HG02763 (cell line): ENCODE measurements around the gene MRPL54.
A peak's percentile ranks its signal among the peaks of the same experiment; 100 is the strongest.
"Not testable (repeated sequence)": the region's sequence is repeated elsewhere in the genome, so short reads cannot be mapped to it uniquely, and the experiment has no call there.

ENCODE experiments used
- ATAC-seq: cut with Tn5 transposase; IDR thresholded peaks from one replicate; pipeline ENCODE4 v1.9.1; 2021; ENCODE audit warnings: mild to moderate bottlenecking, moderate library complexity; ENCODE audit not compliant: unreplicated experiment

The MRPL54 gene

DNA sequence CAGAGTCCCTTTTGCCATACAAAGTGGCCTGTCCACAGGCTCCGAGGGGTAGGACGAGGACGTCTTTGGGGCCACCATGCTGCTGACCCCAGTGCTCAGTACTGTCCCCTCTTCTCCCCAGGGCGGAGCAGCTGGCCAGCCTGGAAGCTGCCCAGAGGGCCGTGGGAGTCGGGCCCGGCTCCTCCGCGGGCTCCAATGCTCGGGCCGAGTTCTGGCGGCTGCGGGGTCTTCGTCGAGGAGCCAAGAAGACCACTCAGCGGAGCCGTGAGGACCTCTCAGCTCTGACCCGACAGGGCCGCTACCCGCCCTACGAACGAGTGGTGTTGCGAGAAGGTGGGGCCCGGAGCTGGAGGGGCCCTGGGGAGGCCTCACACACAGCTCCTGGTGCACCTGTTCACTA lies 22.1 kb upstream of the MRPL54 start:
- ATAC-seq: no peak

DNA sequence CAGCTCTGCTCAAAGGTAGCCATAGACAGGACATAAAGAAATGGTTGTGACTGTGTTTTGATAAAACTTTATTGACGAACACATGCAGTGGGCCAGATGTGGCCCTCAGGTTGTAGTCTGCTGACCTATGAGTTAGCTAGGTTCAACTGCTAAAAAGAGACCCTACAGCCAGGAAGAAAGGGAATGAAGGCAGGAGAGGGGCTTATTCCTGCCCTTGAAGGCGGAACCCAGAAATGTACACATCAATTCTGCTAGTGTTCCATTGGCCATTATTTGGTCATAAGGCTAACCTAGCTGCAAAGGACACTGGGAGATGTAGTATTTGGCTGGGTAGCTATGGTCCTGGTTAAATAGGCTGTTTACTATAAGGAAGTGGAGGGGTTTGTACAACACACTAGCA lies 19.0 kb upstream of the MRPL54 start:
- no peak for ATAC-seq

DNA sequence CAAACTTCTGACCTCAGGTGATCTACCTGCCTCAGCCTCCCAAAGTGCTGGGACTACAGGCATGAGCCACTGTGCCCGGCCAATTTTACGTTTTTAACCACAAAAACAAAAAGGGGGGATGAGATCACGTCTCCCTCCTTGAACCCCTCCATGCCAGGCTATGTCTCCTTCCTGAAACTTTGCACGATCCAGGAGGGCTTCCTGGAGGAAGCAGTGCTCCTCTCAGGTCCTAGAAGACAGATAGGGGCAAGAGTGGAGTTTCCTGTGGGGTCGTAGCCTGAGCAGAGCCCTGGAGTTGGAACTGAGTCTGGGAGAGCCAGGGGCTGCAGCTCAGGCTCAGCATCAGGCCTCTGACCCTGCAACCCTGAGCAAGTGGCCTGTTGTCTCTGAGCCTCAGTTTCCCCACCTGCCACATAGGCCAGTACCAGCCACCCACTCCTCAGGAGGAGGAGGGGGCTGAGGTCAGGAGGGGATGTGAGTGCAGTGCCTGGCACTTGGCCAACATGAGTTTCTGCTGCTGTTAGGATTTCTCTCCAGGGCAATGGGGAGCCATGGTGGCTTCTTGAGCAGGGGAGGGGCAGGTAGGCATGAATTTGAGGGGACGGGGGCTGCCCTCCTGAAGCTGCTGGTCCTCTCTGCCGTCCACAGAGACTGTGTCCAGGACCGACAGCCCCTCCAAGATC lies 17.0 kb upstream of the MRPL54 start:
- ATAC-seq: no peak

DNA sequence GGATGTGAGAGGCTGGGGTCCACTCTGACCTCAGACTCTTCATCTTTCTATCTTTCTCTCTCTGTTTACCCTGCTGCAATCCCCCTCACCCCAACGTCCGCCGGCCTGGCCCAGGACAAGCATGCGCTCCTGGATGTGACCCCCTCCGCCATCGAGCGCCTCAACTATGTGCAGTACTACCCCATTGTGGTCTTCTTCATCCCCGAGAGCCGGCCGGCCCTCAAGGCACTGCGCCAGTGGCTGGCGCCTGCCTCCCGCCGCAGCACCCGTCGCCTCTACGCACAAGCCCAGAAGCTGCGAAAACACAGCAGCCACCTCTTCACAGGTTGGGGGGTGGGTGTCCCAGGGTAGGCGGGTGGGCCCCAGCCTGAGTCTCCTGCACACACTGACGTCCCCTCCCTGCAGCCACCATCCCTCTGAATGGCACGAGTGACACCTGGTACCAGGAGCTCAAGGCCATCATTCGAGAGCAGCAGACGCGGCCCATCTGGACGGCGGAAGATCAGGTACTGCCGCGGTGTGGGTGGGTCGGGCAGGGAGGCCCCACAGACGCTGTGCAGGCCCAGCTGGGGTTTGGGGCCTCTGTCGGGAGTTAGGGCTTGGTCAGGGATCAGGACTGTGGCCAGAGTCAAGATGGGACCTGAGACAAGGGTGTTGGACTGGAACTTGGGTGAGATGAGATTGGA lies 16.0 kb upstream of the MRPL54 start:
- ATAC-seq: no peak

DNA sequence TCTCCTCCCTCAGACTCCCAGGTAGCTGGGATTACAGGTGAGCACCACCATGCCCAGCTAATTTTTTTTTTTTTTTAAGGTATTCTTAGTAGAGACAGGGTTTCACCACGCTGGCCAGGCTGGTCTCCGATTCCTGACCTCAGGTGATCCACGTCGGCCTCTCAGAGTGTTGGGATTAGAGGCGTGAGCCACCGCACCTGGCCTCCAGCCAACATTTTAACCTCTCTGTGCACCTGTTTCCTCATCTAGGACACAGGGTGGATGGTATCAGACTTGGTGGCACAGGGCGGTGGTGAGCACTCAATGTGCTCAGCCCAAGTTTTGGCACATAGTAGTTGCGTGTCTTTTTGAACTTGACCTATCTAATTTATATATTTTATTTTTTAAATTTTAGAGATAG lies 13.5 kb upstream of the MRPL54 start:
- no peak for ATAC-seq

DNA sequence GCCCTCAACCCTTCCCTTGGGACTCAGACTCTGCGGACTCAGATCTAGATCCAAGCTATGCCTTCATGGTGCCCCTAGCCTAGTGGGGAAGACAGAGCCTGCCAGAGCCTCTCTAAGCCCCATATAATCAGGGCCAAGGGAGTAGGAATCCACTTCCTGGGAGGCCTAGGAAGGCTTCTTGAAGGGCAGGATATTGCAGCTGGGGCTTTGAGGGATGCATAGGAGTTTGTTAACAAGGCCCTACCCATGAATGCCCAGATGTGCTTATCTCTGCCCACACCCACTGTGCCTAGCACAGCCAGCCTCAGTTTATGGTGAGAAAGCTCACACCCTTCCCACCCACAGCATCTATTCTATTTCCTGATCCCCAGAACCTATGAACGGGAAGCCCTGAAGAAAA lies 12.3 kb upstream of the MRPL54 start:
- ATAC-seq: no peak

DNA sequence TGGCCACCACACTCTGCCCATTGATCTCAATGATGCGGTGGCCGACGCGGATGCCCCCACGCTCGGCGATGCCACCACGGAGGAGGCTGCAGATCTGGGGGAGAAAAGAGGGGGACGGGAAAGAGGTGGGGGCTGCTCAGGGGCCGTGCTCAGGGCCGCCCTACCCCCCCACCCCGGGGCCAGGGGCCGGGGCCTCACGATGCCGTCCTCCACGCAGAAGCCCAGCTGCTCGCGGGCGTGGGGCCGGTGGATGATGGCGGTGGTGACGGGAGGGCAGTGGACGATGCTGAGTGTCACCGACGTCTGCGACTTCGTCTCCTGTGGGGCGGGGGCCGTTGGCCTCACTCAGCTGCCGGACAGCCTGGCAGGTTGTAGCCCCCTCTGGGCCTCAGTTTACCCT lies 11.2 kb upstream of the MRPL54 start:
- ATAC-seq: no peak

DNA sequence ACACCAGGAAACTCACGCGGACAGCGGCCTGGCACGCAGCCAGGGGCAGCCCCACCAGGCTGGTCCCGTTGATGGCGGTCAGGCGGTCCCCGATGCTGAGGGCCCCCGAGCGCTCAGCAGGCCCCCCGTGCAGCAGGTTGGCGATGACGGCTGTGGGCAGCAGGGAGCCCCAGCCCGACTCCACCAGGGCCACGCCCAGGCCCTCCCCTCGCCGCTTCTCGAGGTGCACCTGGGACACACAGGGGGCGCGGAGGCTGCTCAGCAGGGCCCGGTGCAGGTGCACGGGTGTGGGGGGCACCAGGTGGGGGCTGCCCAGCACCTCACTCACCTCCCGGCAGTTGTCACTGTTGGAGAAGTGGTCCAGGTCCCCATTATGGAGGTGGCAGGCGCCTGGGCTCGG lies 10.0 kb upstream of the MRPL54 start:
- no peak for ATAC-seq

DNA sequence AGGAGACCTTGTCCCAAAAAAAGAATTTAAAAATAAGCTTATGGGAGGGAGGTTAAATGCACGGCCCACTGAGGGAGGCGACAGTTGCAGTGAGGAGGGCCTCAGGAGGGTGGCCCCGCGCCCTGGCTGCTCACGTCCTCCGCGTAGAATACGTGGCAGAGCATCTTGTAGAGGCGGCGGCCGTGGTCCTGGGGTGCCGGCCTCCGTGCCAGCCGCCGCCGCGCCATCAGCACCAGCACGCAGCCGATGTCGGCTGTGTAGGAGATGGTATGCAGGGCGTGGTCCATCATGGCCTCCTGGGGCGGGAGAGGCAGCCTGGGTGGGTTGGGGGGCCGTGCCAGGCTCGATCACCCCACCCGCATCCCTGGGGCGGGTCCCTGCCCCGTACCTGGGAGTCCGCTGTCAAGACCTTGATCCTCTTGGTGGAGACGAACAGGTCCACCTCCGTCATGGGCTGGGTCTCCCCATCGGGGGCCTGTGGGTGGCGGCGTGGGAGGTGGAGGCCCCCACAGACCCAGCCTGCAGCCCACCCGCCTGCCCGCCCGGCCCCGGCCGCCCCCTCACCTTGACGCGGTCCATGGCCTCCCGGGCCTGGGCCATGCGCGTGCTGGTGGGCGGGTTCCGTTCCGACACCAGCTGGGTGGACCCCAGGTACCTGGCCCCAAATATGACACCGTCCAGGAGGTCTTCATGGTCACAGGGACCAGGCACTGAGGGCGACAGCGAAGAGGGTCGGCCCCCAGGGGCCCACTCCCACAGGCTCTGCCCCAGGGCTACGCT lies 8.7 kb upstream of the MRPL54 start:
- ATAC-seq: no peak

DNA sequence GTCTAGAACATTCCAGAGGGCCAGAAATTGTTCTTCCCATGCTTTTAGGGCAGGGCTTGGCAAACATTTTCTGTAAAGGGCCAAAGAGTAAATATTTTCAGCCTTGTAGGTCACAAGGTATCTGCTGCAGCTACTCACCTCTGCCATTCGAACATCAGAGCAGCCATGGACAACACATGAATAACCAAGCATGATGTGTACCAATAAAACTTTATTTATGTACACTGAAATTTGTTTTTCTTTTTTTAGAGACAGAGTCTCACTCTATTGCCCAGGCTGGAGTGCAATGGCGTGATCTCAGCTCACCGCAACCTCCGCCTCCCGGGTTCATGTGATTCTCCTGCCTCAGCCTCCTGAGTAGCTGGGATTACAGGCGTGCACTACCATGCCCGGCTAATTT lies 4.8 kb upstream of the MRPL54 start:
- ATAC-seq: not testable (repeated sequence)

DNA sequence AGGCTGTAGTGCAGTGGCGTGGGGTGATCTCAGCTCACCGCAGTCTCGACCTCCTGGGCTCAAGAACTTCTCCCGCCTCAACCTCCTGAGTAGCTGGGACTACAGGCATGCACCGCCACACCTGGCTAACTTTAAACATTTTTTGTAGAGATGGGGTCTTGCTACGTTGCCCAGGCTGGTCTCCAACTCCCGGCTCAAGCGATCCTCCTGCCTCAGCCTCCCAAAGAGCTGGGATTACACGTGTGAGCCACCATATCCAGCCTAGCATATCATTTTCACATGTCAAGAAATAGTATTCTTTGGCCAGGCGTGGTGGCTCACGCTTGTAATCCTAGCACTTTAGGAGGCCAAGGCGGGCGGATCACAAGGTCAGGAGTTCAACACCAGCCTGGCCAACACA lies 4.2 kb upstream of the MRPL54 start:
- ATAC-seq: not testable (repeated sequence)

DNA sequence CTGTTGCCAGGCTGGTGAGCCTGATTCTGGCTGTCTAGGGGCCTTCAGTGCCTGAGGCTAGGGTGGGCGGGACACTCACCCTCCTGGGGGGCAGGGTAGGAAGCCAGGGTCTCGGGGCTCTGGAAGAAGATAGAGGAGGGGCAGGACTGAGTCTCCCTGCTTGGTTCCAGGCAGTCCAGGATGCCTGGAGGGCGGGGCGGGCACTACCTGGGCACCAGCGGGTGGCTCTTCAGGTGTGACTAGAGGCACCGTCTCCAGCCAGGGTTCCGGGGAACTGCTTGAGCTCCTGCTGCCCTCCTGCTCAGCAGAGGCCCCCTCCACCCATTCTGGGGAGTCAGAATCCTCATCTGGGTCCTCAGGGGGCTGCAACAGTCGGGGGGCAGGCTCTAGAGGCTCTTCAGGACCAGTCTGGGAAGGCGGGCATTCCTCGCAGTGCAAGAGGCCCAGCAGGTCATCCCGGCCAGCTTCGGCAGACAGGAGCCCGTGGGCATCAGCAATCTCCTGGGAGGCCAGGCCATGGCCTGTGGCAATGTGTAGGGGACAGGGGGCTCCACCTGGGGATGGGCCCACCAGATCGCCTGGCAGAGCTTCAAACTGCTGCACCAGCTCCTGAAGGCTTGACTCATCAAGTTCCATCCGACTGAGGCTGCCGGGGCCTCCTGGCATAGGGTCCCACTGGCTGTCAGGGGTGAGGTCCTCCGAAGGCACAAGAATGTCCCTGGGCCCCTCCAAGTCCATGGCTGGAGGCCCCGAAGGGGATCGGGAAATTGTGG lies 2.8 kb upstream of the MRPL54 start:
- no peak for ATAC-seq

DNA sequence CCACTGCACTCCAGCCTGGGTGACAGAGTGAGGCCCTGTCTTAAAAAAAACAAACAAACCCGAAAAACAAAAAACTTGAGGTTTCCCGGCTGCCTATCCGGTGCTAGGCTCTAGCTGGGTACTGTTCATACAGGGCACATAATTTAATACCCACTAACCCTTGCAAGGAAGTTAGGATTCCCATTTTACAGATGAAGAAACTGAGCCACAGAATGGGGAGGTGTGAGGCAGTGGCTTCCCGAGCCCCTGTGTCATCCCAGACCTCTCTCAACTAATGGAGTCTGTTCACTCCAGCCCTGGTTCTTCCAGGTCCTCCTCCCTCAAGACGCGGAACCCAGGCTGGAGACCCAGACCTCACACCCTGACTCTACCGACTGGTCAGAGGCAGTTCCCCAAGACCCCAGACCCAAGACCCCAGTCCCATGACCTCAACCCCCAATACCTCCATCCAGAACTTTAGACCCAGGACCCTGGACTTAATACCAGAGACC lies 1.6 kb upstream of the MRPL54 start:
- no peak for ATAC-seq

DNA sequence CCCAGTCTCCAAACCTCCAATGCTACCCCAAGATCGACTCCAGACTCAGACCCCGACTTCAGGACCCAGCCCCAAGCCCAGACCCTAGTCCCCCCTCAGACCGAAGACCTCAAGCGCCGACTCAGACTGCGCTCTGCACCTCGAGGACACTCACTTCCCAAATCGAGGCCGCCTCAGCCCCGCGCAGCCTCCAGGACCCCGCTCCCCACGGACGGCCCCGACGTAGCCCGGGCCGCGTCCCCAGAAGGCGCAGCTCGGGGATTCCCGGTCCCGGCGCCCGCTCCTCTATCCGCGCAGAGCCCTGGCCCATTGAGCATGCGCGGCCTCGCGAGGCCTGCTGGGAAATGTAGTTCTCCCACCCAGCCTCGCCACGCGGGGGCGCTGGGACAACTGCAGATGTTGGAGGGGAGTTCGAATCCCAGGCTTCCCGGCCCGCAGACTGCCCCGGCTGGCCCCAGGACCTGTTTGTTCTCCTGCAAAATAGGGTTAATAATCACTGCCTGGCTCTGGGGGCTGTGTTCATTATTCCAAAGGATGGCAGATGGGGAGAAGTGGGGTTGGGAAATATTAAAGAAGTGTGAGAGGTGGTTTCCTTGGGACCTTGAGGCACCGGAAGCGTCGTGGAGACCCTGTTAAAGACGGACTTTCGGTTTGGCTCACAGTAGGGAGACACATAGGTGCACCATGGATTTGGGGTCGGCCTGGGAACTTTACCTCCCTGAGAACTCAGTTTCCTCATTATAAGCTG lies 926 bp upstream of the MRPL54 start, which contains the start of gene APBA3:
APBA3 (minus strand) TSS at position 311 of the 748 bp plus-strand sequence. CDS start 1,428 bp downstream, outside the sequence.
- ATAC-seq: peak; percentile 52

DNA sequence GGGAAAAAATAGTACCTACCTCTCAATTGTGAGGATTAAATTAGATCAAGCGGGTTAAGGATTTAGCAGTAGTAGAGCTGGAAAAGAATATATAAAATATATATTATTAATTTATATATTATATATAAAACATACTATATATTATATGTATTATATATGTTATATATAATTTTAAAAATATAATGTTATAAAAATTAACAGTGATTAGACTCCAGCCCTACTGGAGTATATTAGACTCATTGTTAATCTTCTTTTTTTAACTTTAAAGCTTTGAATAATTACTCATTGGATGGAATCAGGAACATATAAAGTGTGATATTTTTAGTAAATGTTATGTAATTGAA lies 380 bp upstream of the MRPL54 start:
- no peak for ATAC-seq

DNA sequence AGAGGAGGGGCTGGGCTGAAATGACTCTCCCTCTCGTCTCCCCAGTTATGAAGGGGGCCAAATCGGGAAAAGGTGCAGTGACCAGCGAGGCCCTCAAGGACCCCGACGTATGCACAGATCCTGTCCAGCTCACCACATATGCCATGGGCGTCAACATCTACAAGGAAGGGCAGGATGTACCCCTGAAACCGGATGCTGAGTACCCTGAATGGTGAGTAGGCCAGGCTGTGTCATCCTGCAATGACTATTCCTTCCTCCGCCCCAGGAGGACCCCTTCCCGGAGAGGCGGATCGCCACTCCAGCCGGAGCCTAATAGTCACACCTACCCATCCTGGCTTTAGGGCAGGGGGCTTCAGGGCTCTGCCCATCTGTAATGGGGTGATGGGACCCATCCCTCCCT lies 2.6 kb downstream of the MRPL54 start:
- no peak for ATAC-seq

DNA sequence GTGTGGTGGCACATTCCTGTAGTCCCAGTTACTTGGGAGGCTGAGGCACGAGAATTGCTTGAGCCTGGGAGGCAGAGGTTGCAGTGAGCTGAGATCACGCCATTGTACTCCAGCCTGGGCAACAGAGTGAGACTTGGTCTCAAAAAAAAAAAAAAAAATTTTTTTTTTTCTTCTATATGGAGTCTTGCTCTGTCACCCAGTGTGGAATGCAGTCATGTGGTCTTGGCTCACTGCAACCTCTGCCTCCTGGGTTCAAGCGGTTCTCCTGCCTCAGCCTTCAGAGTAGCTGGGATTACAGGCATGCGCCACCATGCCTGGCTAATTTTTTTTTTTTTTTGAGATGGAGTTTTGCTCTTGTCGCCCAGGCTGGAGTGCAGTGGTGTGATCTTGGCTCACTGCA lies 3.3 kb downstream of the MRPL54 start:
- ATAC-seq: not testable (repeated sequence)

DNA sequence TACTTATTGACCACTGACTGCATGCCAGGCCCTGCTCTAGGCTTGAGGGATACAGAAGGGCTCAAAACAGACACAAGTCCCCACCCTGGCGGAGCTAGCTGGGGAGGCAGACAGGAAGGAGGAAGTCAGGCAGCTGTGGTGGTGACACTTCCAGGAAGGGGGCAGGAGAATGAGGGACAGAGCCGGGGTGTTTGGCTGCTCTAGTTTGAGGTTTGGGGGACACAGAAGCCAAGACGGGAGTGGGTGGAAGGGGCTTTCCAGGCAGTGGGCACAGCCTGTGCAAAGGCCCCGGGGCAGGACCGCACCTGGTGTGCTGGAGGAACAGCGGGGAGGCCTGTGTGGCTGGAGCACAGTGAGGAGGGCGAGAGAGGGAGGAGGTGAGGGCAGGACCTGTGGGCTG lies 4.0 kb downstream of the MRPL54 start:
- ATAC-seq: no peak

DNA sequence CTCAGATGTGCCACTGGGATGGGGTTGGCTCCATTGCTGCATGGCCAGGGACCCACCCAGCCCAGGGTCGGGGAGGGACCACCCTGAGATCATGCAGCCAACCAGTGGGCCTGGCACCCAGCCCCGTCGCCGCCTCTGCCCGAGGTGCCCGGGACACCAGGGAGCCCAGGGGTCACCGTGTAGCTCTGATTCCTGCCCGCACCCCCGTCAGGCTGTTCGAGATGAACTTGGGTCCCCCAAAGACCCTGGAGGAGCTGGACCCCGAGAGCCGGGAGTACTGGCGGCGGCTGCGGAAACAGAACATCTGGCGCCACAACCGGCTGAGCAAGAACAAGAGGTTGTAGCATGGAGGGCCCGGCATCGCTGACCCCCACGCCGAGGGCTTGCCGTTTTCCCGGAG lies 4.6 kb downstream of the MRPL54 start:
- no peak for ATAC-seq

DNA sequence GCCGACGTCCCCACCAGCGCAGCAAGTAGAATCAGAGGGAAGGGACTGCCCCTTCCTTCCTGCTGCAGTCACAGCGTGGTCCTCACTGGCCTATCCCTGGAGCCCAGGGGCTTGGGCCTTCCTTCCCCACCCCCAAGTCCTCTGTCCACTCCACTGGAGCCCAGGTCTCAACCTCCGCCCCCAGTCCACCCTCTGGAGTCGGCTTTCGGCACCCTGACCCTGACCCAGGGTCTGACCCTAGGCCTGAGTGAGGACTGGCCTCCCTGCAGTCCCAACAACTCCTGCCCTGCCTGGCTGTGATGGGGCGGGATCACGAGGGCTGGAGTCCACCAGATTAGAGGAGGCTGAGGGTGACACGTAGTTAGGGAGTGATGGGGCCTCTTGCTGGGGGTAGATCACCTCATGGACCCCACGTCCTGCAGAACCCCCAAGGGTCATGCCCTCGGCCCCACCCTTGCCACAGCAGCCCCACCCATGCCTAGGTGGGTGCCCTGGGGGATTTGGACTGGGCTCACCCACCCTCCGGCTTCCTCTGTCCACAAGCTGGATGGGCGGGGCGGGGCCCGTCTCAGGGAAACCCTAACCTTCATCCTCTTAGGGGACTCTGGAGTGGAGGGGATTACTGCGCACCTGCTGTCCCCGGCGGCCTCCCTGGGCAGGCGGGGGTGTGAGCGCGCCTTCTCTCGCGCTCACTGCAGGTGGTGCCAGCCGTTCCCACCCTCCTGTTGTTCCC lies 5.7 kb downstream of the MRPL54 start:
- ATAC-seq: no peak
